Liver (tissue), 9 donors: ENCODE results near the gene ATXN7L1. TPM values are rescaled to one million over a fixed set of nuclear protein-coding genes. Genes with fewer than 3 reads are reported as not detected.

ENCODE experiments used
- DNase-seq: peaks from one replicate; pipeline ENCODE4 v3.0.0-alpha.2; 2017; ENCODE audit warnings: low spot score
- H3K27ac ChIP-seq, 2 donors: one replicate each; pipeline ENCODE4 v1.7.0; 2013; ENCODE audit warnings: inconsistent platforms in 2 of 2, low read length in 2 of 2, control low read depth in 1 of 2, low read depth in 1 of 2, mild to moderate bottlenecking in 1 of 2
- H3K27me3 ChIP-seq, 4 donors: one replicate each; pipeline versions ENCODE4 v1.6.1 to v1.7.0; 2013; ENCODE audit warnings: low read length in 3 of 4, inconsistent platforms in 1 of 4, mild to moderate bottlenecking in 1 of 4, moderate library complexity in 1 of 4; ENCODE audit not compliant: control insufficient read depth in 4 of 4, insufficient read depth in 4 of 4
- H3K36me3 ChIP-seq, 4 donors: one replicate each; pipeline versions ENCODE4 v1.6.1 to v1.7.0; 2013; ENCODE audit warnings: low read length in 3 of 4, mild to moderate bottlenecking in 3 of 4, low read depth in 1 of 4, moderate library complexity in 1 of 4; ENCODE audit not compliant: control insufficient read depth in 4 of 4, insufficient read depth in 3 of 4
- H3K4me1 ChIP-seq, 4 donors: one replicate each; pipeline versions ENCODE4 v1.6.1 to v1.7.0; 2013; ENCODE audit warnings: low read length in 3 of 4, mild to moderate bottlenecking in 3 of 4, moderate library complexity in 1 of 4; ENCODE audit not compliant: control insufficient read depth in 4 of 4, insufficient read depth in 4 of 4
- H3K4me3 ChIP-seq, 3 donors: one replicate each; pipeline versions ENCODE4 v1.6.1 to v1.7.0; 2013; ENCODE audit warnings: low read length in 3 of 3, control low read depth in 1 of 3, low read depth in 1 of 3, mild to moderate bottlenecking in 1 of 3
- H3K9ac ChIP-seq, 2 donors: one replicate each; pipeline ENCODE4 v1.7.0; 2013; ENCODE audit warnings: low read length in 2 of 2, mild to moderate bottlenecking in 2 of 2, moderate library complexity in 2 of 2, control low read depth in 1 of 2, low read depth in 1 of 2
- H3K9me3 ChIP-seq, 4 donors: one replicate each; pipeline versions ENCODE4 v1.6.1 to v1.7.0; 2013; ENCODE audit warnings: low read length in 3 of 4; ENCODE audit not compliant: control insufficient read depth in 4 of 4
- EGR1 ChIP-seq, 2 donors: IDR thresholded peaks; 2 replicates each; pipeline ENCODE4 v1.6.1; 2016 to 2018; ENCODE audit warnings: antibody characterized with exemption in 2 of 2, low read depth in 2 of 2
- FOXA1 ChIP-seq: IDR thresholded peaks from 2 replicates; pipeline ENCODE4 v1.6.1; 2016; ENCODE audit warnings: antibody characterized with exemption
- FOXA2 ChIP-seq: IDR thresholded peaks from 2 replicates; pipeline ENCODE4 v1.6.1; 2016; ENCODE audit warnings: antibody characterized with exemption
- GABPA ChIP-seq, 2 donors: IDR thresholded peaks in 1 of 2; conservative IDR thresholded peaks in 1 of 2; 2 replicates each; pipeline ENCODE4 v1.6.1; 2016; ENCODE audit warnings: antibody characterized with exemption in 2 of 2, mild to moderate bottlenecking in 1 of 2, moderate library complexity in 1 of 2
- HNF4A ChIP-seq, 2 donors: conservative IDR thresholded peaks; 2 replicates each; pipeline ENCODE4 v1.6.1; 2016; ENCODE audit warnings: antibody characterized with exemption in 2 of 2, mild to moderate bottlenecking in 2 of 2
- HNF4G ChIP-seq: IDR thresholded peaks from 2 replicates; pipeline ENCODE4 v1.6.1; 2016; ENCODE audit warnings: antibody characterized with exemption
- JUND ChIP-seq, 2 donors: IDR thresholded peaks; 2 replicates each; pipeline ENCODE4 v1.6.1; 2016; ENCODE audit warnings: antibody characterized with exemption in 2 of 2
- NR2F2 ChIP-seq: IDR thresholded peaks from 2 replicates; pipeline ENCODE4 v1.6.1; 2016; ENCODE audit warnings: antibody characterized with exemption
- RAD21 ChIP-seq, 2 donors: IDR thresholded peaks; 2 replicates each; pipeline ENCODE4 v1.6.1; 2016; ENCODE audit warnings: antibody characterized with exemption in 2 of 2, mild to moderate bottlenecking in 2 of 2
- RXRA ChIP-seq, 2 donors: IDR thresholded peaks; 2 replicates each; pipeline ENCODE4 v1.6.1; 2017 to 2018; ENCODE audit warnings: antibody characterized with exemption in 2 of 2, mild to moderate bottlenecking in 1 of 2
- SP1 ChIP-seq: IDR thresholded peaks from 2 replicates; pipeline ENCODE4 v1.6.1; 2018; ENCODE audit warnings: antibody characterized with exemption, mild to moderate bottlenecking
- TAF1 ChIP-seq: conservative IDR thresholded peaks from 2 replicates; pipeline ENCODE4 v1.6.1; 2016; ENCODE audit warnings: antibody characterized with exemption, mild to moderate bottlenecking
- YY1 ChIP-seq: IDR thresholded peaks from 2 replicates; pipeline ENCODE4 v1.6.1; 2016; ENCODE audit warnings: antibody characterized with exemption, mild to moderate bottlenecking
- WGBS: extraction: QIAGEN DNeasy Blood & Tissue Kit; methylation state at CpG from one replicate; pipeline ENCODE4 v1.1.7; 2013; 5-methylcytosine and 5-hydroxymethylcytosine counted together
- polyA plus RNA-seq, 2 donors: library from polyadenylated mRNA; stranded (reverse) in 1 of 2; unstranded in 1 of 2; fragments of 200-250 nt in 1 of 2; fragments of >200 nt in 1 of 2; fragmentation: Nextera tagmentation in 1 of 2; extraction: Ambion mirVana in 1 of 2; gene quantifications; one replicate each; pipeline versions ENCODE4 v1.2.1 to v1.2.3, GENCODE V29; 2013 to 2015
- total RNA-seq, 2 donors: library from RNA; depleted of rRNA; stranded (reverse); fragments of >200 nt; gene quantifications; one replicate each; pipeline ENCODE4 v1.2.3, GENCODE V29; 2014
- TF ChIP-seq, protein P1 (sequence below): IDR thresholded peaks from 2 replicates; pipeline ENCODE4 v1.6.1; 2016; ENCODE audit warnings: antibody characterized with exemption
- TF ChIP-seq, protein P2 (sequence below): IDR thresholded peaks from 2 replicates; pipeline ENCODE4 v1.6.1; 2016; ENCODE audit warnings: antibody characterized with exemption
- TF ChIP-seq, protein P3 (sequence below): IDR thresholded peaks from 2 replicates; pipeline ENCODE4 v1.6.1; 2016; ENCODE audit warnings: antibody characterized with exemption, mild to moderate bottlenecking
- TF ChIP-seq, protein P4 (sequence below): fragments of 150-350 bp; IDR thresholded peaks from 2 replicates; pipeline ENCODE4 v1.5.1; 2017; ENCODE audit warnings: improper control_type of control experiment, low read depth, low read length; ENCODE audit not compliant: missing input control
- donor health status: healthy.
- donor health status: healthy.
- donor health status: healthy.
- donor health status: healthy.
- donor health status: healthy.

ATXN7L1 gene
- total and polyA plus RNA-seq, 4 donors, result 2.1 to 7.4 (median 5.3) TPM

DNA sequence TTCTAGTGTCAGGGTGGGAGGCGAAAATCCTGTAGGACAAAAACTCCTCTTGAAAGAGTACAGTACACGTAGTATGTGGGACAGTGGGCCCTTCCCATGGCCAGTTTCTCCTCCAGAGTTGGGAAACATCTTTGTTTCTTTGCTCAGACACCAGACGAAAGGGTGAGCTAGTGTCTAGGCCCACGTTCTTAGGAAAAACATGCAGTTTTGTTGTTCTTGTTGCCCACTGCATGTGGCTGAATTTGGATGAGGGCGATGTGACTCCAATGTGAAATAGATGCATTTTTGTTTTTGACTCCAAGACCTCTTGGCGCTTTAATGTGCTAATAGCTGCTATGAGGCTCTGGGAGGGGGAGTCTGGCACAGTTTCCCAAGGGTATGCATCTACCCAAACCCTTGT, 100.8 kb downstream of the ATXN7L1 start:
- H3K4me1 ChIP-seq, result peaks cover 0 to 9% (median 5%) of the 10 kb centered on the region in 4 donors
- DNase-seq, result no peak
- no peak overlapping the region for H3K9ac ChIP-seq
- H3K9me3 ChIP-seq, result no peaks in the 10 kb centered on the region
- H3K36me3 ChIP-seq, result no peaks in the 10 kb centered on the region
- no peak overlapping the region for H3K27ac ChIP-seq
- no peaks in the 10 kb centered on the region for H3K27me3 ChIP-seq
- no peak overlapping the region for H3K4me3 ChIP-seq
- TF ChIP-seq, protein P1, sequence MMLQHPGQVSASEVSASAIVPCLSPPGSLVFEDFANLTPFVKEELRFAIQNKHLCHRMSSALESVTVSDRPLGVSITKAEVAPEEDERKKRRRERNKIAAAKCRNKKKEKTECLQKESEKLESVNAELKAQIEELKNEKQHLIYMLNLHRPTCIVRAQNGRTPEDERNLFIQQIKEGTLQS, result no peak
- TF ChIP-seq TAF1 (no peak), EGR1 (IDR thresholded peaks at IDR 0.05; ENCODE audit: low read depth in 2 of 2) (no peak), NR2F2 (no peak), SP1 (no peak), FOXA2 (no peak), JUND (IDR thresholded peaks at IDR 0.05) (no peak), HNF4G (no peak), FOXA1 (no peak), RXRA (IDR thresholded peaks at IDR 0.05) (no peak), GABPA (IDR thresholded peaks at IDR 0.05 in 1 of 2, conservative IDR thresholded peaks at IDR 0.05 in 1 of 2) (no peak), YY1 (no peak)
- TF ChIP-seq, protein P2, sequence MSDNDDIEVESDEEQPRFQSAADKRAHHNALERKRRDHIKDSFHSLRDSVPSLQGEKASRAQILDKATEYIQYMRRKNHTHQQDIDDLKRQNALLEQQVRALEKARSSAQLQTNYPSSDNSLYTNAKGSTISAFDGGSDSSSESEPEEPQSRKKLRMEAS, result no peak
- TF ChIP-seq, protein P3, sequence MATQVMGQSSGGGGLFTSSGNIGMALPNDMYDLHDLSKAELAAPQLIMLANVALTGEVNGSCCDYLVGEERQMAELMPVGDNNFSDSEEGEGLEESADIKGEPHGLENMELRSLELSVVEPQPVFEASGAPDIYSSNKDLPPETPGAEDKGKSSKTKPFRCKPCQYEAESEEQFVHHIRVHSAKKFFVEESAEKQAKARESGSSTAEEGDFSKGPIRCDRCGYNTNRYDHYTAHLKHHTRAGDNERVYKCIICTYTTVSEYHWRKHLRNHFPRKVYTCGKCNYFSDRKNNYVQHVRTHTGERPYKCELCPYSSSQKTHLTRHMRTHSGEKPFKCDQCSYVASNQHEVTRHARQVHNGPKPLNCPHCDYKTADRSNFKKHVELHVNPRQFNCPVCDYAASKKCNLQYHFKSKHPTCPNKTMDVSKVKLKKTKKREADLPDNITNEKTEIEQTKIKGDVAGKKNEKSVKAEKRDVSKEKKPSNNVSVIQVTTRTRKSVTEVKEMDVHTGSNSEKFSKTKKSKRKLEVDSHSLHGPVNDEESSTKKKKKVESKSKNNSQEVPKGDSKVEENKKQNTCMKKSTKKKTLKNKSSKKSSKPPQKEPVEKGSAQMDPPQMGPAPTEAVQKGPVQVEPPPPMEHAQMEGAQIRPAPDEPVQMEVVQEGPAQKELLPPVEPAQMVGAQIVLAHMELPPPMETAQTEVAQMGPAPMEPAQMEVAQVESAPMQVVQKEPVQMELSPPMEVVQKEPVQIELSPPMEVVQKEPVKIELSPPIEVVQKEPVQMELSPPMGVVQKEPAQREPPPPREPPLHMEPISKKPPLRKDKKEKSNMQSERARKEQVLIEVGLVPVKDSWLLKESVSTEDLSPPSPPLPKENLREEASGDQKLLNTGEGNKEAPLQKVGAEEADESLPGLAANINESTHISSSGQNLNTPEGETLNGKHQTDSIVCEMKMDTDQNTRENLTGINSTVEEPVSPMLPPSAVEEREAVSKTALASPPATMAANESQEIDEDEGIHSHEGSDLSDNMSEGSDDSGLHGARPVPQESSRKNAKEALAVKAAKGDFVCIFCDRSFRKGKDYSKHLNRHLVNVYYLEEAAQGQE, result no peak
- TF ChIP-seq, protein P4, sequence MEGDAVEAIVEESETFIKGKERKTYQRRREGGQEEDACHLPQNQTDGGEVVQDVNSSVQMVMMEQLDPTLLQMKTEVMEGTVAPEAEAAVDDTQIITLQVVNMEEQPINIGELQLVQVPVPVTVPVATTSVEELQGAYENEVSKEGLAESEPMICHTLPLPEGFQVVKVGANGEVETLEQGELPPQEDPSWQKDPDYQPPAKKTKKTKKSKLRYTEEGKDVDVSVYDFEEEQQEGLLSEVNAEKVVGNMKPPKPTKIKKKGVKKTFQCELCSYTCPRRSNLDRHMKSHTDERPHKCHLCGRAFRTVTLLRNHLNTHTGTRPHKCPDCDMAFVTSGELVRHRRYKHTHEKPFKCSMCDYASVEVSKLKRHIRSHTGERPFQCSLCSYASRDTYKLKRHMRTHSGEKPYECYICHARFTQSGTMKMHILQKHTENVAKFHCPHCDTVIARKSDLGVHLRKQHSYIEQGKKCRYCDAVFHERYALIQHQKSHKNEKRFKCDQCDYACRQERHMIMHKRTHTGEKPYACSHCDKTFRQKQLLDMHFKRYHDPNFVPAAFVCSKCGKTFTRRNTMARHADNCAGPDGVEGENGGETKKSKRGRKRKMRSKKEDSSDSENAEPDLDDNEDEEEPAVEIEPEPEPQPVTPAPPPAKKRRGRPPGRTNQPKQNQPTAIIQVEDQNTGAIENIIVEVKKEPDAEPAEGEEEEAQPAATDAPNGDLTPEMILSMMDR, result no peak
- WGBS, result 95% methylated on average over 6 of the region's 6 CpGs

DNA sequence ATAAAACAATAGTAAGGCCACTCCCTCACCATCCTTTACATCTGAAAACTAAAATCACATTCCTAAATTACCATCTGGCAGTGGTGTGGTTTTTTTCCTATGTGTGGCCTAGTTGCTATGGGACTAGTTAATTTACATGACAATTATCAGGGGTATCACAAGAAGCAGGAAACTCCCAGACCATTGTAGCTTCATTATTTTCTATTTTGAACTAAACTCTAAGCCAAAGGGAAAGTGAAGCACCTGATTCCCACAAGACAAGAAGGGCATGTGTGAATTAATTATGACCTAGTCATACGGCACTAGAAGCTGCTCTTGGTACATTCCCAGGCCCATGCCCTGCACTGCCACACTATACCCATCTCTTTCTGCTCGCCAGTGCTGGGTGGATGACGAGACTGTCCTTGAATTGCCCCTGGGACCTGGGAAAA, 103.4 kb downstream of the ATXN7L1 start:
- Histone ChIP-seq H3K4me3 (no peak overlapping the region), H3K36me3 (no peaks in the 10 kb centered on the region), H3K9me3 (no peaks in the 10 kb centered on the region), H3K27me3 (no peaks in the 10 kb centered on the region), H3K9ac (no peak overlapping the region), H3K4me1 (peaks cover 0 to 9% (median 5%) of the 10 kb centered on the region in 4 donors), H3K27ac (no peak overlapping the region)
- WGBS, result 92% methylated on average over 3 of the region's 3 CpGs
- no peak for DNase-seq
- TF ChIP-seq TAF1 (no peak), RXRA (IDR thresholded peaks at IDR 0.05) (no peak), FOXA2 (no peak), GABPA (IDR thresholded peaks at IDR 0.05 in 1 of 2, conservative IDR thresholded peaks at IDR 0.05 in 1 of 2) (no peak), EGR1 (IDR thresholded peaks at IDR 0.05; ENCODE audit: low read depth in 2 of 2) (no peak), HNF4A (conservative IDR thresholded peaks at IDR 0.05) (no peak), RAD21 (IDR thresholded peaks at IDR 0.05) (no peak), JUND (IDR thresholded peaks at IDR 0.05) (no peak), FOXA1 (no peak), NR2F2 (no peak), YY1 (no peak)
- TF ChIP-seq, protein P3, result no peak
- TF ChIP-seq, protein P4, result no peak
- TF ChIP-seq, protein P1, result no peak
